ENCODE measurements around the gene PIK3R6. TPM values are rescaled to one million over a fixed set of nuclear protein-coding genes. Genes with fewer than 3 reads are reported as not detected.

Gene PIK3R6
- total RNA-seq (1 to 10 TPM; 1.8 to 2.4 TPM), polyA plus RNA-seq (ENCODE audit: insufficient read length in 6 of 6) (1 to 10 TPM; 1.6 to 4.3 (median 1.9) TPM)
- long read RNA-seq, donor 1: 0 reads
- long read RNA-seq, donor 2, partial matches to known transcripts: 0 of 1 reads
- long read RNA-seq, donor 2, other reads (novel, unspliced or antisense): 0 of 1 reads
- long read RNA-seq, donor 3: 0 reads
- long read RNA-seq, donor 4, partial matches to known transcripts: 1 of 1 reads
- long read RNA-seq, donor 4, other reads (novel, unspliced or antisense): 0 of 1 reads
- long read RNA-seq, donor 5: 0 reads
- long read RNA-seq, donor 6: 0 reads
- long read RNA-seq, donor 7: 0 reads
- long read RNA-seq, donor 8: 0 reads
- long read RNA-seq, donor 9: 0 reads
- long read RNA-seq, donor 10, partial matches to known transcripts: 1 of 1 reads
- long read RNA-seq, donor 10, other reads (novel, unspliced or antisense): 0 of 1 reads
- long read RNA-seq, donor 11: 0 reads
- long read RNA-seq, donor 12: 0 reads

- DNase-seq (no peak), ATAC-seq (peak; percentile 53)
- Histone ChIP-seq H3K27ac (peak within 1 kb of the TSS in 1 of 2 donors; percentile 50), H3K9me3 (no peaks in the 10 kb centered on the region), H3K4me1 (peaks cover 0 to 20% of the 10 kb centered on the region in 2 donors), H3K4me3 (peak within 1 kb of the TSS in 1 of 2 donors; percentile 33), H3K36me3 (no peaks in the 10 kb centered on the region), H3K27me3 (peaks cover 0 to 46% of the 10 kb centered on the region in 2 donors)
- TF ChIP-seq CTCF (IDR thresholded peaks at IDR 0.05): no peak
- intact Hi-C loops (cut with DNase I): no loop called here
Measured at GRCh38 chr17:8867361-8867981, at the start of gene PIK3R6. TSS of gene PIK3R6 (minus strand) at chr17:8867674. CDS start at chr17:8849794, 17,880 bp downstream.

- DNase-seq: peak in 1 of 4 donors; percentile 57
- H3K4me3 ChIP-seq: peak overlapping the region in 1 of 2 donors; percentile 19
- peaks cover 0 to 32% of the 10 kb centered on the region in 2 donors for H3K27me3 ChIP-seq
- ATAC-seq: peak; percentile 66
- intact Hi-C loops (cut with DNase I): no loop called here
- no peak for TF ChIP-seq CTCF (IDR thresholded peaks at IDR 0.05)
- H3K9me3 ChIP-seq: peaks cover 0 to 7% of the 10 kb centered on the region in 2 donors
- peak overlapping the region; percentile 72 to 89 for H3K27ac ChIP-seq
- peaks cover 0 to 15% of the 10 kb centered on the region in 2 donors for H3K36me3 ChIP-seq
- H3K4me1 ChIP-seq: peaks cover 0 to 70% of the 10 kb centered on the region in 2 donors
Measured at GRCh38 chr17:8916466-8916865, 49.0 kb upstream of the PIK3R6 start.

- H3K27me3 ChIP-seq: peaks cover 0 to 41% of the 10 kb centered on the region in 2 donors
- H3K9me3 ChIP-seq: peaks cover 0 to 7% of the 10 kb centered on the region in 2 donors
- no peak overlapping the region for H3K4me3 ChIP-seq
- intact Hi-C loops (cut with DNase I): no loop called here
- H3K36me3 ChIP-seq: peaks cover 0 to 29% of the 10 kb centered on the region in 2 donors
- H3K4me1 ChIP-seq: peaks cover 0 to 86% of the 10 kb centered on the region in 2 donors
- ATAC-seq (no peak), DNase-seq (no peak)
- TF ChIP-seq CTCF (IDR thresholded peaks at IDR 0.05): no peak
- no peak overlapping the region for H3K27ac ChIP-seq
Measured at GRCh38 chr17:8914554-8914953, 47.1 kb upstream of the PIK3R6 start.

GRCh38 chr17:8913879-8914278 lies 46.4 kb upstream of the PIK3R6 start:
- Histone ChIP-seq H3K27me3 (peaks cover 0 to 48% of the 10 kb centered on the region in 2 donors), H3K36me3 (peaks cover 0 to 35% of the 10 kb centered on the region in 2 donors), H3K27ac (no peak overlapping the region), H3K4me1 (peaks cover 0 to 83% of the 10 kb centered on the region in 2 donors), H3K4me3 (no peak overlapping the region), H3K9me3 (peaks cover 0 to 7% of the 10 kb centered on the region in 2 donors)
- intact Hi-C loops (cut with DNase I): no loop called here
- no peak for TF ChIP-seq CTCF (IDR thresholded peaks at IDR 0.05)
- ATAC-seq (no peak), DNase-seq (no peak)

GRCh38 chr17:8913091-8913490 lies 45.6 kb upstream of the PIK3R6 start:
- Histone ChIP-seq H3K27me3 (peaks cover 0 to 51% of the 10 kb centered on the region in 2 donors), H3K27ac (no peak overlapping the region), H3K36me3 (peaks cover 0 to 41% of the 10 kb centered on the region in 2 donors), H3K4me1 (peaks cover 0 to 76% of the 10 kb centered on the region in 2 donors), H3K4me3 (no peak overlapping the region), H3K9me3 (peaks cover 0 to 3% of the 10 kb centered on the region in 2 donors)
- no peak for DNase-seq
- no peak for ATAC-seq
- intact Hi-C loops (cut with DNase I): no loop called here
- TF ChIP-seq CTCF (IDR thresholded peaks at IDR 0.05): no peak

Data from left lung (tissue), 14 donors.